T follicular helper cell (primary cell): ENCODE measurements around the gene PBOV1.

Source experiments
- DNase-seq: peaks from one replicate; pipeline ENCODE4 v3.0.0-alpha.2; 2020; ENCODE audit warnings: low read depth

The PBOV1 gene

GRCh38 chr6:138204792-138205384 is 13.4 kb downstream of the PBOV1 start:
- DNase-seq = no peak

DNA sequence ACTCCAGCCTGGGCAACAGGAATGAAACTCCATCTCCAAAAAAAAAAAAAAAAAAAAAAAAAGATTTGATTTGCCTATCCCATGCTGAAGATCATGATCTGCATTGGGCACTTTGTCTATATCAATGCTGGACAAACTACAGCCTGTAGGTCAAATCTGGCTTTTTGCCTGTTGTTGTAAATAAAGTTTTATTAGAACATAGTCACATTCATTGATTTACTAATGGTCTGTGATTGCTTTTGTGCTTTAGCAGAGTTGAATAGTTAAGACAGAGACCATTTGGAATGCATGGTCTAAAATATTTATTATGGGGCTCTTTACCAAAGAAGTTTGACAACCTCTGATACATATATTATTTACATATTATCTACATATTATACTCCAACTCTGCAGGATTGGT is 14.0 kb downstream of the PBOV1 start:
- no peak for DNase-seq

GRCh38 chr6:138203315-138203714 is 15.0 kb downstream of the PBOV1 start:
- no peak for DNase-seq

DNA sequence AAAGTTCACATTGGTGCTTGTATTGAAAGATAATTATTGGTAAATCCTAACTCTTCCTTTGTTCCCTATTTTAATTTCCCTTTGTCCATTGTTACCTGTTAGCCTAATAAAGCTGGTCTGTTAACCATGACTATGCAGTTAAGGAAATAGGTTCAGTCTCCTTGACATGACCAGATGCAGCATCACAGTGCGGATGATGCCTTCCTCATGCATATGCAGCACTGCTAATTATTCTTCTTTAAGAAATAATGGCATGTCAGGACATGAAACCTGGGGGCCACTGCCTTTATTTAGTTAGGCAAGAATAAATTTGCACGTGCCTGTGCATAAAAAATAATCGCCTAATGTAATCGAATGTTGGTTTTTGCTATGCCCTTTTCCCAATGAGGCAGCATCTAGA is 16.5 kb downstream of the PBOV1 start:
- no peak for DNase-seq

GRCh38 chr6:138198430-138199091 is 19.7 kb downstream of the PBOV1 start:
- no peak for DNase-seq

DNA sequence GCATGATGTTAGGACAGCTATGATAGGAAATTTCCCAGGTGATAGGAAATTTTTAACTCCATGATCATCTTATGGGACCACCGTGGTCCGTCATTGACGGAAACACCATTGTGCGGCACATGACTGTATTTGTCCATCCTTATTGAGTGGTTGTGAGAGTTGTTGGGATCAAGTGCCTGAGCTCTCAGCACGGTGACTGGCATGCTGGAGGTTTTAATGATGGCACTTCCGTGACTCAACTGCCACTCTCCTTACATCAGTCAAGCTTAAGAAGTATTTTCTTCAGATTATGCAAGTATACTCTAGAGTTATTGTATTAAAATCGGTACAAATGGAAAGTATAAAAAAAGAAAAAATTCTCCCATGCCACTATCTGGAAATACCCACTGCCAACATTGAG is 20.7 kb downstream of the PBOV1 start:
- DNase-seq = no peak

GRCh38 chr6:138196122-138196738 is 22.1 kb downstream of the PBOV1 start:
- no peak for DNase-seq

DNA sequence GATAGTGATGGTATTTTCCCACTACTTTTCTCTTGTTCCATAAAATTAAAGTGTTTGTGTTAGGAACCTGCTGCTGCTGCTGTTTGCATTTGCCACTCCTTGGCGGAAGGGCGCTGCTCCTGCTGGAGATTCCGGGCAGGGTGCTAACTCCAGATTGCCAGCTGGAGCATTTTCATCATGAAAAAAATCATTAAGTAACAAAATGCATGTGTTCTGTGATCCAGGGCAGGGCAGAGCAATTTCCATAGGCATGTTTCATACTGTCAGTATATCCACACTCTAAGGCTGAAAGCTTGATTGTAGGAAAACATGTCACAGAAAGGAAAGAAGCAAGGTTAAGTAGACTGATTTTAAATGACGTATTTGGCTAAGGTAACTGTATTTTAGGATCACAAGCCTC is 24.0 kb downstream of the PBOV1 start:
- no peak for DNase-seq

- DNase-seq = no peak
These were observed 29.9 kb downstream of the PBOV1 start for GRCh38 chr6:138188278-138188941.

DNA sequence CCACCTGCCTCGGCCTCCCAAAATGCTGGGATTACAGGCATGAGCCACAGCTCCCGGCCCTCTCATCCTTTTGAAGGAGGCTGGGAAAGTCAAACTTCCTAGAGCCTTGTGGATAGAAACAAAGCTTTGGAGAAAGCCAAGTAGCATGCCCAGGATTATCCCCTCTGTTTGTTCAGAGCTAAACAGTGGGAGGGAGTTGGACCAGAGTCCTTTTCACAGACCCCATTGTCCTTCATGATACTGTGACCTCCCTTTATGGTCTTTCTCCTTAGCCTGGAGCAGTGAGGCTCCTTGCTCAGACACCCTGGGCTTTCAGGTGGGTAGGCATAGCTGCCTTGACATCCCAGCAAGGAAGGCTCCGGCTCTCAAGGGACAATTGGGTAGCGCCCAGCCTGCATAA is 31.1 kb downstream of the PBOV1 start:
- no peak for DNase-seq

DNA sequence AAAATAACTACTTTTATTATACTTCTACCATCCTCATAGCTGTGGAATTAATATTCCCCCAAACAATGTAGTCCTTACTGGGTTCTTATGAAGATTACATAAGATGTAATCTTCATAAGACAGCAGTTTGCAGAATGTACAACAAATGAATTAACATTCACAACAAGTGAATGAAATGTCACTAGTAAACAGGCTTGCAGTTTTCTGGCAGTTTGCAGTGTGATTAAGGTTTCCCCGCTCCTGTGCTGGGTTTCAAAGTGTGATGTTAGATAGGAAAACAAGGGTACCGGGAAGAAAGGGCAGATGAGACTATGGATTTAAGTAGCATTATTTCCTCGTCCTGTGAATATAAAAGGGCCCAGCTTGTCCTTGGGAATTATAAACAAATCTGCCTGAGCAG is 34.1 kb downstream of the PBOV1 start:
- DNase-seq = no peak

DNA sequence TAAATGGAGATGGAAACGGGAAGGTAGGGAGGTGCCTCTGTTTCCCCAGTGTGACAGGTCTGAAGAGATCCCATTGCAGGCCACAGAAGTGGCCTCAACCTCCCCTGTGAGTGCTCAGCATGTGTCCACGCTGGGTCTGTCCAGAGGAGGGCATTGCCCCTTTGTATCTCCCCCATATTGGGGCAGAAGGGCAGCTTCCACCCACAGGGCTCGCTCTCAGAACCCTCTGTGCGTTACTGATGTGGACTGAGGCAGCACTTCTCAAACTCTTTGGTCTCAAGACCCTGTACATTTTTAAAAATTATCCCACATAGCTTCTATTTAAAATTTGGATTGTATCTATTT is 34.5 kb downstream of the PBOV1 start:
- DNase-seq = no peak

DNA sequence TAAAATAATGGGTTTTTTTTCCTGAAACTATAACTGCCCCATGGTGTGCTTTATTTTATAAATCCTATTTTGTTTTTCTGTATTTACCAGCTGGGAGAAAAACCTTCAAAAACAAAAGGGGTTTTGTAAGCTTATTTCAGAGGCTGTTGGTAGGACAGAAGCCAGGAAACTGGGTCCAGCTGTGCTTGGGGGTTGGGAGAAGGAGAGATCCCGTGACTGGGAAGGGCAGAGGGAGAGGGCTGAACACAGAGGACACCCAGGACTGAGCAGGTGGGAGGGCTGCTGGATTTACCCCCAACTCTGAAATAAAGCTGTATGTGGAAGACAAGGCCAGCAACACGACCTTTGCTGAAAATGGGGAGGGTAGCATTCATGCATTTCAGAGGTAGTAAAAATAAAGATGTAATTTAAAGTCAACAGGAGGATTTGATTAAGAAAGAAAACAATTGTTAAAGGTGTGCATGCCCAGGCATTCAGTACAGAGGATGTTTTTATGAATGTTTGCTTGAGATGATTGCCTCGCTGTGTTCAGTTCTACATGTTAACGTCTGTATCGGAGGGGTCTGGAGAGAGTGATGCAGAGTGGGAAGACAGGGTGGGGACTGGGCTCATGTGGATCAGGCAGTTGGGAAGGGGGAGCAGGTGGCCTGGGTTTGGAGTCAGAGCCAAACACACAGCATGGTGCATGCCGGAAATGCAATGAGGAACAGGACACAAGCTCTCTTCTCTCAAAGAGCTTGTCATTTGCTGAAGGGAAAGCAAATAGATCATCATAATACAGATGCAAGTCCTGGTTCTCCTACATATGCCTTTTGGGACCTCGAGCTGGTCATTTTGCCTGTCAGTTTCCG is 35.1 kb downstream of the PBOV1 start:
- DNase-seq = no peak

DNA sequence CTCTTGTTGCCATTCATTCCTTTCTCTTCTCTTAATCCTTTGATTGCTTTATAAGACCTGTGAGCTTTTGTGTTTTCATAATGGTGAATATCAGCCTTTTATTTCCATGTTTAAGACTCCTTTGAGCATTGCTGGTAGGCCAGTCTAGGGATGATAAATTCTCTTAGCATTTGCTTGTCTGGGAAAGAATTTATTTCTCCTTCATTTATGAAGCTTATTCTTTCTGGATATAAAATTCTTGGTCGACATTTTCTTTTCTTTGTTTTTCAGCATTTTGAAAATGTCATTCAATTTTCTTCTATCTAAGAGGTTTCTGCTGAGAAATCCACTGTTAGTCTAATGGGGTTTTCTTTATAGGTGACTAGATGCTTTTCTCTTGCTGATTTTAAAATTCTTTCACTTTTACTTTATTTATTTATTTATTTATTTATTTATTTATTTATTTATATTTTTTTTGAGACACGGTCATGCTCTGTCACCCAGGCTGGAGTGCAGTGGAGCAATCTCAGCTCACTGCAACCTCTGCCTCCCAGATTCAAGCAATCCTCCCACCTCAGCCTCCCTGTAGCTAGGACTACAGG is 41.5 kb downstream of the PBOV1 start:
- no peak for DNase-seq

GRCh38 chr6:138175596-138175995 is 42.7 kb downstream of the PBOV1 start:
- no peak for DNase-seq
